Endothelial cell of umbilical vein (primary cell): ENCODE data around the gene GLDN. TPM values are rescaled to one million over a fixed set of nuclear protein-coding genes. Genes with fewer than 3 reads are reported as not detected.

Experiments used
- BruUV-seq: library from RNA; stranded (reverse); fragments of 400-500 nt; replicated peaks from 2 replicates; lab custom pipeline; 2021; lab: Mats Ljungman, UMichigan
- CTCF ChIA-PET: fragments of 300-600, 350-600 bp; sonication (Branson Sonifier 250); formaldehyde crosslinking; loops from one replicate; lab custom pipeline; 2021; ENCODE audit warnings: antibody characterized with exemption, inconsistent platforms; lab: Charles Lee
- POLR2A ChIA-PET: fragments of 300-600, 350-600 bp; sonication (Branson Sonifier 250); formaldehyde crosslinking; loops from one replicate; lab custom pipeline; 2021; ENCODE audit warnings: antibody characterized with exemption, inconsistent platforms; lab: Charles Lee
- DNase-seq: peaks from one replicate; pipeline ENCODE4 v3.0.0-alpha.2; 2011; ENCODE audit warnings: low read depth, low spot score
- FAIRE-seq: peaks from 2 replicates; lab custom pipeline; 2011; peaks lifted over from hg19 to GRCh38; lab: Jason Lieb, UNC
- H2AFZ ChIP-seq: 2 replicates; pipeline ENCODE4 v1.6.0; 2012; ENCODE audit warnings: low read depth, low read length, control low read depth, inconsistent platforms
- H3K27ac ChIP-seq: 2 replicates; pipeline ENCODE4 v1.5.1; 2011; ENCODE audit warnings: low read depth, mild to moderate bottlenecking, control low read depth, low read length, moderate library complexity; ENCODE audit not compliant: insufficient read depth
- H3K27me3 ChIP-seq, 2 experiments: 2 replicates each; pipeline versions ENCODE4 v1.6.0 to v1.6.1; 2011; ENCODE audit warnings: low read length in 2 of 2, mixed read lengths in 1 of 2; ENCODE audit not compliant: control insufficient read depth in 2 of 2, insufficient read depth in 2 of 2
- H3K36me3 ChIP-seq, 2 experiments: 2 replicates in 1 of 2; 3 replicates in 1 of 2; pipeline ENCODE4 v1.5.1; 2011; ENCODE audit warnings: low read length in 2 of 2, mild to moderate bottlenecking in 1 of 2, moderate library complexity in 1 of 2; ENCODE audit not compliant: control insufficient read depth in 2 of 2, insufficient read depth in 2 of 2; ENCODE audit errors: extremely low read depth in 1 of 2
- H3K4me1 ChIP-seq: 3 replicates; pipeline ENCODE4 v1.5.1; 2011; ENCODE audit warnings: mild to moderate bottlenecking, low read length; ENCODE audit not compliant: control insufficient read depth, insufficient read depth; ENCODE audit errors: extremely low read depth
- H3K4me2 ChIP-seq: 2 replicates; pipeline ENCODE4 v1.6.1; 2011; ENCODE audit warnings: low read length, control low read depth, mixed read lengths; ENCODE audit not compliant: insufficient read depth
- H3K4me3 ChIP-seq, 3 experiments: fragments of 200-600 bp in 1 of 3; sonication (generic), shearing (Covaris generic) in 1 of 3; replicated peaks in 1 of 3; 2 replicates each; pipeline ENCODE4 v1.5.1; 2011 to 2016; ENCODE audit warnings: control low read depth in 3 of 3, low read length in 3 of 3, mild to moderate bottlenecking in 2 of 3, inconsistent platforms in 1 of 3, low read depth in 1 of 3, moderate library complexity in 1 of 3; ENCODE audit not compliant: insufficient read depth in 1 of 3
- H3K79me2 ChIP-seq: 2 replicates; pipeline ENCODE4 v1.6.0; 2012; ENCODE audit warnings: low read length, inconsistent platforms; ENCODE audit not compliant: control insufficient read depth, insufficient read depth
- H3K9ac ChIP-seq: replicated peaks from 2 replicates; pipeline ENCODE3; 2011; ENCODE audit warnings: low read length, control low read depth; ENCODE audit not compliant: insufficient read depth; ENCODE audit errors: extremely low read depth
- H3K9me1 ChIP-seq: replicated peaks from 3 replicates; pipeline ENCODE4 v1.6.0; 2011; ENCODE audit warnings: mild to moderate bottlenecking, low read length; ENCODE audit not compliant: control insufficient read depth, insufficient read depth; ENCODE audit errors: extremely low read depth
- H3K9me3 ChIP-seq: replicated peaks from 2 replicates; pipeline ENCODE4 v1.5.1; 2012; ENCODE audit warnings: low read length, inconsistent platforms; ENCODE audit not compliant: control insufficient read depth, insufficient read depth
- H4K20me1 ChIP-seq: replicated peaks from 2 replicates; pipeline ENCODE3; 2011; ENCODE audit warnings: mild to moderate bottlenecking, low read length; ENCODE audit not compliant: control insufficient read depth, insufficient read depth; ENCODE audit errors: extremely low read depth
- EZH2 ChIP-seq: IDR thresholded peaks from 2 replicates; pipeline ENCODE4 v1.6.1; 2012; ENCODE audit warnings: borderline replicate concordance, low read depth, mild to moderate bottlenecking, moderate library complexity, low read length, inconsistent platforms; ENCODE audit not compliant: severe bottlenecking
- FOS ChIP-seq: IDR thresholded peaks from 2 replicates; pipeline ENCODE4 v1.6.1; 2011; ENCODE audit warnings: mild to moderate bottlenecking, low read length, moderate library complexity, borderline replicate concordance; ENCODE audit not compliant: insufficient read depth
- GATA2 ChIP-seq: IDR thresholded peaks from 2 replicates; pipeline ENCODE4 v1.7.0; 2011; ENCODE audit warnings: low read depth, mild to moderate bottlenecking, moderate library complexity, mixed read lengths, low read length; ENCODE audit not compliant: insufficient read length, insufficient read depth
- JUN ChIP-seq: IDR thresholded peaks from 2 replicates; pipeline ENCODE4 v1.6.1; 2011; ENCODE audit warnings: borderline replicate concordance, low read depth; ENCODE audit not compliant: insufficient read length, insufficient read depth
- MYC ChIP-seq: IDR thresholded peaks from one replicate; pipeline ENCODE4 v1.6.1; 2011; ENCODE audit warnings: mild to moderate bottlenecking, low read depth, low read length
- POLR2A ChIP-seq: IDR thresholded peaks from 2 replicates; pipeline ENCODE4 v1.6.1; 2012; ENCODE audit warnings: low read depth, mild to moderate bottlenecking, control low read depth, low read length
- POLR2AphosphoS5 ChIP-seq: IDR thresholded peaks from 2 replicates; pipeline ENCODE4 v1.6.1; 2012; ENCODE audit warnings: low read depth, mild to moderate bottlenecking, control low read depth, low read length, moderate library complexity; ENCODE audit not compliant: insufficient read depth
- dilution Hi-C: fragments of 300-500 bp; cut with MboI; formaldehyde crosslinking; loops from one replicate; pipeline ENCODE4 v1.15.0; 2019; ENCODE audit warnings: low sequenced_read_pairs; ENCODE audit not compliant: extremely low pct_ligation_motif_present
- intact Hi-C: fragments of 100-400 bp; cut with micrococcal nuclease; formaldehyde crosslinking; loops from one replicate; pipeline ENCODE4 v1.10.0; 2022
- polyA plus RNA-seq, 4 experiments: library from polyadenylated mRNA; depleted of rRNA in 3 of 4; stranded (reverse) in 3 of 4; unstranded in 1 of 4; fragments of >200 nt; gene quantifications; 2 replicates each; pipeline versions ENCODE4 v1.2.1 to v1.2.3, GENCODE V29; 2011 to 2012; ENCODE audit warnings: missing spikeins in 1 of 4
- total RNA-seq: library from RNA; stranded (reverse); gene quantifications from 2 replicates; pipeline ENCODE4 v1.2.3, GENCODE V29; 2021
- TF ChIP-seq, protein P1 (sequence below), 2 donors: IDR thresholded peaks; 1 replicate in 1 of 2; 2 replicates in 1 of 2; pipeline ENCODE4 v1.5.1; 2011; ENCODE audit warnings: low read length in 2 of 2, mild to moderate bottlenecking in 2 of 2, moderate library complexity in 2 of 2, control low read depth in 1 of 2, inconsistent platforms in 1 of 2, low read depth in 1 of 2; ENCODE audit not compliant: insufficient read depth in 1 of 2; ENCODE audit errors: extremely low read depth in 1 of 2
- TF ChIP-seq, protein P2 (sequence below): IDR thresholded peaks from 2 replicates; pipeline ENCODE4 v1.6.1; 2011; ENCODE audit not compliant: insufficient read depth, insufficient read length

Gene GLDN
- total and polyA plus RNA-seq, 2 donors (not counting 3 experiments of a cell fraction or from before 2014, with no cell fraction given) = not detected

GRCh38 chr15:51403946-51404695, 62.7 kb downstream of the GLDN start:
- dilution Hi-C loops (no loop called here), intact Hi-C loops (loop anchor here (1.0 to 2.0 kb wide), 4 partner anchors 95 to 241 kb away; no protein-coding TSS in a partner anchor)

More at GRCh38 chr15:51403946-51404695, 62.7 kb downstream of the GLDN start:
- Histone ChIP-seq H3K9me1 (no peaks in the 10 kb centered on the region), H3K9ac (no peak overlapping the region), H2AFZ (no peak overlapping the region), H3K79me2 (no peaks in the 10 kb centered on the region), H3K27me3 (peaks cover 51 to 56% of the 10 kb centered on the region in 2 experiments), H4K20me1 (no peaks in the 10 kb centered on the region), H3K9me3 (no peaks in the 10 kb centered on the region), H3K36me3 (no peaks in the 10 kb centered on the region), H3K4me3 (no peak overlapping the region), H3K27ac (no peak overlapping the region), H3K4me2 (no peak overlapping the region), H3K4me1 (no peaks in the 10 kb centered on the region)
- CTCF ChIA-PET = interaction anchor here (1.1 to 6.0 kb wide), 9 partner anchors 8 to 241 kb away, joined by 3 to 55 read pairs (median 3); no protein-coding TSS in a partner anchor
- DNase-seq (no peak), FAIRE-seq (no peak)
- POLR2A ChIA-PET = no interaction called here
- no TSS peak for BruUV-seq
- TF ChIP-seq, protein P1, sequence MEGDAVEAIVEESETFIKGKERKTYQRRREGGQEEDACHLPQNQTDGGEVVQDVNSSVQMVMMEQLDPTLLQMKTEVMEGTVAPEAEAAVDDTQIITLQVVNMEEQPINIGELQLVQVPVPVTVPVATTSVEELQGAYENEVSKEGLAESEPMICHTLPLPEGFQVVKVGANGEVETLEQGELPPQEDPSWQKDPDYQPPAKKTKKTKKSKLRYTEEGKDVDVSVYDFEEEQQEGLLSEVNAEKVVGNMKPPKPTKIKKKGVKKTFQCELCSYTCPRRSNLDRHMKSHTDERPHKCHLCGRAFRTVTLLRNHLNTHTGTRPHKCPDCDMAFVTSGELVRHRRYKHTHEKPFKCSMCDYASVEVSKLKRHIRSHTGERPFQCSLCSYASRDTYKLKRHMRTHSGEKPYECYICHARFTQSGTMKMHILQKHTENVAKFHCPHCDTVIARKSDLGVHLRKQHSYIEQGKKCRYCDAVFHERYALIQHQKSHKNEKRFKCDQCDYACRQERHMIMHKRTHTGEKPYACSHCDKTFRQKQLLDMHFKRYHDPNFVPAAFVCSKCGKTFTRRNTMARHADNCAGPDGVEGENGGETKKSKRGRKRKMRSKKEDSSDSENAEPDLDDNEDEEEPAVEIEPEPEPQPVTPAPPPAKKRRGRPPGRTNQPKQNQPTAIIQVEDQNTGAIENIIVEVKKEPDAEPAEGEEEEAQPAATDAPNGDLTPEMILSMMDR (IDR thresholded peaks at IDR 0.05; ENCODE audit: extremely low read depth in 1 of 2, insufficient read depth in 1 of 2, low read depth in 1 of 2, low read length in 2 of 2) = no peak
- no peak for TF ChIP-seq EZH2
- no peak for TF ChIP-seq POLR2AphosphoS5
- no peak for TF ChIP-seq GATA2
- TF ChIP-seq POLR2A = no peak
- TF ChIP-seq MYC = no peak
- TF ChIP-seq FOS = no peak
- TF ChIP-seq JUN = no peak
- TF ChIP-seq, protein P2, sequence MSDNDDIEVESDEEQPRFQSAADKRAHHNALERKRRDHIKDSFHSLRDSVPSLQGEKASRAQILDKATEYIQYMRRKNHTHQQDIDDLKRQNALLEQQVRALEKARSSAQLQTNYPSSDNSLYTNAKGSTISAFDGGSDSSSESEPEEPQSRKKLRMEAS = no peak
